KG1 (cell line): ENCODE measurements around the gene CDK5RAP2.
"Not testable (repeated sequence)": the region's sequence is repeated elsewhere in the genome, so short reads cannot be mapped to it uniquely, and the experiment has no call there.

Experiments
- DNase-seq: peaks from one replicate; lab custom pipeline; 2025; lab: John Stamatoyannopoulos, UW

The CDK5RAP2 gene

DNA sequence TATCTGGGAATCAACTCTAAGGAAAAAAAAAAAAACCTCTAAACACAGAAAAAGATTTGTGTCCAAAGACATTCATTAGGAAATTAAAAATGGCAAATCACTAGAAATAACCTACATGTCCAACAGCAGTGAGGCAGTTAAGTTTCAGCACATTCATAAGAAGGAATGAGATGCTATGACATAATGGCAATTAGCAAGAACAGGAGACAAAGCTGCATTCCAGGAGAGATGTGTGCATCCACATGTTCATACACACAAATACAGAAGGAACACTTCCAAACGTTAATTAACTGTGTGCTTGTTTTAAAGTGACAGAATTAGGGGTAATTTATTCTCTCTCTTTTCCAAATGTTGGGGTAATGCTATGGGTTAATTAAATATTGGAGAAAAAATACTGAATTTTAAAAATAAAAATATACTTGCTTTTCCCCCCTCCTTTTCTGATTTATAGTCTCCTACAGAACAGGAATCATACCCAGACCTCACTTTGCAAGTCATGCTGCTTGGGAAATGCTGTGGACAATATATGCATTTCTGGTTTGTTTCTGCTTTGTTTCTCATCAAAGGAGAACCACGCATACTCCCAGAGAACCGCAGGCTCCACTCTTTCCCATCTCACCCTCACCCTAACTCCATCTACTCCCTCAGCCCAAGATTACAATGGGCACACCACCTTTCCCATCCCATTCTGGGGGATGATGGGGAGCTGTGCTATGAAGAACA, 114.1 kb downstream of the CDK5RAP2 start:
- DNase-seq = no peak

- no peak for DNase-seq
Observed at GRCh38 chr9:120464887-120465421, 115.0 kb downstream of the CDK5RAP2 start.

- DNase-seq = no peak
Observed at GRCh38 chr9:120464176-120464886, 115.6 kb downstream of the CDK5RAP2 start.

DNA sequence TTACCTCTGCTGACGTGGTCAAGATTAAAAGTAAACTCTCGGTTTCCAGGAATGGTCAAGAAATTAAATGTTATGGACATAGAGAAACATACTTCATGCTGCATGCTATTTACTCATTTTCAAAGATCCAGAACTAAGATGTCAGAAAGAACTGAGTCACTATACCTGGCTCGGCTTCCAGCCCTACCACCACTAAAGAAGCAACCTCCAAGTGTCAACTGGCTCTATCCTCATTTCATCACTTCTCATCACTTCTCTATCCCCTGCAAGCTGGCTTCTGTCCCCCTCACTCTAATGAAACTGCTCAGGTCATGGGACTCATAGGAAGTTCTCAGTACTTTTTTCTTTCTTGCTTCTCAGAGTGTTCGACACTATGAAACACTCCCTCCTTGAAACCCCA, 116.2 kb downstream of the CDK5RAP2 start:
- no peak for DNase-seq

GRCh38 chr9:120461677-120462076, 118.3 kb downstream of the CDK5RAP2 start:
- DNase-seq = not testable (repeated sequence)

DNA sequence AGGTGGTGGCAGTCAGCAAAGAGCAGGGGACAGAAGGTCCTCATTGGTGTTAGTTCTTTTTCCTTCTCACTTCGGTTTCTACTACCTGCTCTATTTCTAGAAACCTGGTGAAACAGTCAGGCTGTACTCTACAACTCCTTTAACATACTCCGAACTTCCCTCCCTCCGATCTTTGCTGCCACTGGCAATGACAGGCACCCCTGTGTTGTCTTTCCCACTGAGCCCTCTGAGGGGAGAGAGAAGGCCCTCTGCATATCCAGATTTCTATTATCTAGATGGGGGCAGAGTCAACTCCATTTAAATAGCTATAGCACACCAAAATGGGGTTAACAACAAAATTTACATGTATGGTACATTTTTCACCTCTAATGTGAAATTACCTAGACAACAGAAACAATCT, 123.7 kb downstream of the CDK5RAP2 start:
- no peak for DNase-seq

DNA sequence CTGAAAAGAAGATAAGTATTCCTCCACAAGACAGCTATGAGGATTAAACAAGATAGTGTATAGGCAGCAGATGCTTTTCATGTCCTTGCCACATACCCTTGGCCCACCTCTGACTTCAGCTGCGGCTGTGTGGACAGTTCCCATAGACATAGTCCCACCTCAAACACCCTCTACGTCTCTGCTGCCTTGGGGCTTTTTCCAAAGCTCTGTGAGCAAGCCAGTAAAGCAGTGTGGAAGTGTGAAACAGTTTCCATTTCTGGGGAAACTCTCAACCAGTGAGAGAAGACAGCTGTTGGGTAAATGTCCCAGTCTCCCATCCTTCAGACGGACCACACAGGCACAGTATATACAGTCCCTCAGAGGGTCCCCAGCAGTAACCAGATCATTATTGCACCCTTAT, 125.5 kb downstream of the CDK5RAP2 start:
- no peak for DNase-seq

GRCh38 chr9:120453792-120454191, 126.2 kb downstream of the CDK5RAP2 start:
- DNase-seq = no peak

DNA sequence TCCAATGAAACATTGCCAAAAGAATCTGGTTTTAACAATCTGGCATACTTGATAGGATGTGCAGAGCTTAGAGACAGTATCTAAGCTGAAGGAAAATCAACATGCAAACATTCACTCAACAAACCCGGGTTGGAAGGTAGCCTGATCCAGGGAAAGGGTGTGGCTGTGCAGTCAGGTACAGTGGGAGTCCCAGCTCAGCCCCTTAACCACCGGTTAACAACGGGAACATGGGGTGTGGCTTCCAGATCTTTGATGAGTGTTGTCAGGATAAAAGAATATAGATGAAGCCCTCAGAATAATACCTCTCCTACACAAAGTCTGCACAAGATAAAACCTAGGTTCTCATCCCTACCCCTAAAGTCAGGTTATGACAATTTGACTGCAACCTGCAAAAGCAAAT, 127.3 kb downstream of the CDK5RAP2 start:
- DNase-seq = no peak

DNA sequence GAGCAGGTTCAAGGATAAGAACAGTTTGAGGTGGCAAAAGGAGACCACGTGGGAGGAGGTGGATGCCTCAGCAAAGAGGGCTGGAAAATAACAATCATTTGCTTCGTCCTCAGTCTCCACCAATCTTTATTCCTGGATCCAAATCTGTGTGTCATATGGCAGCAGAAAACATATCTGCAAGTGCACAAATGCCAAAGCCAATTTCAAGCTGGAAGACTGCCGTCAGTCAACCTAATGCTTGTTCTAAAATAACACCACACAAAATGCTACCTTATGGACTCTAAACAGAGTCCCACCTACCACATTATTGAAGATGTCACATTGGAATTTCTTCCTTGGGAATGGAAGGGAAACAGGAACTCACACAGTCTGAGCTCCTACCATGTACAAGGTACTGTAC, 129.1 kb downstream of the CDK5RAP2 start:
- no peak for DNase-seq

DNA sequence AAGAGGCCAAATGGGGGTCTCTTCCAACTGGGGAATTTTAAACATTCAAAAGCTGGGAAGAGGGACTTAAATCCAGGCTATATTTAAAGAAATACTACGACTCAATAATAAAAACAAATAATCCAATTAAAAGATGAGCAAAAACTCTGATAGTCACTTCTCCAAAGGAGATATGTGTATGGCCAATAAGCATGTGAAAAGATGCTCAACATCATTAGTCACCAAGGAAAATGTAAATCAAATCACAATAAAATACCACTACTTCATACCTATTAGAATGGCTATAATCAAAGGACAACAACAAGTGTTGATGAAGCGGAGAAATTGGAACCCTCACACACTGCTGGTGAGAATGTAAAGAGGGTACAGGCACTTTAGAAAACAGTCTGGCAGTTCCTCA, 130.4 kb downstream of the CDK5RAP2 start:
- no peak for DNase-seq

GRCh38 chr9:120447959-120448500, 131.9 kb downstream of the CDK5RAP2 start:
- no peak for DNase-seq

GRCh38 chr9:120446671-120447070, 133.3 kb downstream of the CDK5RAP2 start:
- DNase-seq = no peak

- DNase-seq = no peak
Observed at GRCh38 chr9:120443976-120444375, 136.0 kb downstream of the CDK5RAP2 start.

GRCh38 chr9:120443489-120443888, 136.5 kb downstream of the CDK5RAP2 start:
- no peak for DNase-seq

DNA sequence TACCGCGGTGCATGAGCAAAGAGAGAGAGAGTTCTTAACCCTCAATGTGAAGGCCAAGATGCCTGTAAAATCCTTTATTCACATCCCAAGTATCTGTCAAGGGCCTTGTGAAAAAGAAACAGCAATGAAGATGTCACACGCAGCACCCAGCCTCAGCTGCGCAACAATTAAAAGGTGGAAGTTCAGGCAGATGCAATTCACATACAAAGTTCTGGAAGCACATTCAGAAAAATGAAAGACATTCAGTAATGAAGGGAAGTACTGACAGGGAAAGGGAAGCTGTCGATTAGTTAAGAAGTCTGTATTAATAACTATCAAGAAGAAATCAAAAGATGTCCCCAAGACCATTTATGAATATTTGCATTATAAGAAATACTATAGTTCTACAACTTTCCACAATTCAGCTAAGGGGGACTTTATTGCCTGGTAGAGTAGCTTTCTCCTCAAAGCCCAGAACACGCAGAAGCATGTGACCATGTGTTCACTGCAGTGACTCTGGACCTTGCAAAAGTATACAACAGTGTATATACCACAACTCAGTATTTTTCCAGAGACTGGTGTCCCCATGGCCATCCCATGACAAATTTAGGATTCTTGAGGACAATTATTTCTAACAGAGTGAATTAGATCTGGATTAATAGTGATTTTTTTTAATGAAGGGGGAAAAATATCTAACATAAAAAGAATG, 137.5 kb downstream of the CDK5RAP2 start:
- no peak for DNase-seq

GRCh38 chr9:120441426-120442307, 138.3 kb downstream of the CDK5RAP2 start:
- no peak for DNase-seq

DNA sequence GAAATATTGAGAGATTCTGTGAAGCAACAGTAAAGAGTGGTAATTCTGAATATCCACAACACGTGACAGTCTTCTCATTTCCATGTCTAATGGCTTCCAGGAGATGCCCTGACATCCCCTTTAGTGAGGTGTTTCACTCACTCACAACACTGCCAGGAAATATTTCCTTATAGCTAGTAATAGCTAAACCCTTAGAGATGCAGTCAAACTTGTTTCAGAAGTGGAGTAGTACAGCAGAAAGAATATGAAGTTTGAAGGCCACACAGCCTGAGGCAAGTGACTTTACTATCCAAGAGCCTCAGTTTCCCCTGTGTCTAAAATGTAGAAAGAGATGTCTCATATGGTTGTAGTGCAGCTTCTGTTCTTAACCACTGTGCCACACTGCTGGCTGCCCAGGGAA, 139.2 kb downstream of the CDK5RAP2 start:
- no peak for DNase-seq

- DNase-seq = no peak
Observed at GRCh38 chr9:120439926-120440325, 140.0 kb downstream of the CDK5RAP2 start.

GRCh38 chr9:120438836-120439546, 141.0 kb downstream of the CDK5RAP2 start:
- DNase-seq = no peak

DNA sequence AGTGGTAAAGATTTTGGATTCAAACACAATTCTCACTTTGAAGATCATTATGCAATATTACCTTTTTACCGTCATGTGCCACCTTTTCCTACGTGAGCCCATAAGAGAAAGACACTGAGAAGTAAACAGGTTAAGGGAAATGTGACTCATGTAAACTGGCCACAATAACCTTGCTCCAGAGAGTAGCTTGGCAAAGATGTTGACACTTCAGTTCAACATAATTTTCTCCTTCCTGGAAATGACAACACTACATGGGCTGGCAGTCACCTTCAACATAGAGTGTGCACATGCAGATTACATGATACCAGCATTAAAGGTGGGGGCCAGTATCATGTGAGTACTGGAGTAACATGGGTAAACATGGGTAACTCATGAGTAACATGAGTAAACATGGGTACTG, 141.9 kb downstream of the CDK5RAP2 start:
- no peak for DNase-seq
